ENCODE measurements around the gene MROH8. TPM values are rescaled to one million over a fixed set of nuclear protein-coding genes. Genes with fewer than 3 reads are reported as not detected.

Gene MROH8
- total and polyA plus RNA-seq, 2 of the 13 experiments (the other 11 are each of a cell fraction or from before 2014, with no cell fraction given), result 2.6 to 5.5 TPM

- TF ChIP-seq, protein P1, sequence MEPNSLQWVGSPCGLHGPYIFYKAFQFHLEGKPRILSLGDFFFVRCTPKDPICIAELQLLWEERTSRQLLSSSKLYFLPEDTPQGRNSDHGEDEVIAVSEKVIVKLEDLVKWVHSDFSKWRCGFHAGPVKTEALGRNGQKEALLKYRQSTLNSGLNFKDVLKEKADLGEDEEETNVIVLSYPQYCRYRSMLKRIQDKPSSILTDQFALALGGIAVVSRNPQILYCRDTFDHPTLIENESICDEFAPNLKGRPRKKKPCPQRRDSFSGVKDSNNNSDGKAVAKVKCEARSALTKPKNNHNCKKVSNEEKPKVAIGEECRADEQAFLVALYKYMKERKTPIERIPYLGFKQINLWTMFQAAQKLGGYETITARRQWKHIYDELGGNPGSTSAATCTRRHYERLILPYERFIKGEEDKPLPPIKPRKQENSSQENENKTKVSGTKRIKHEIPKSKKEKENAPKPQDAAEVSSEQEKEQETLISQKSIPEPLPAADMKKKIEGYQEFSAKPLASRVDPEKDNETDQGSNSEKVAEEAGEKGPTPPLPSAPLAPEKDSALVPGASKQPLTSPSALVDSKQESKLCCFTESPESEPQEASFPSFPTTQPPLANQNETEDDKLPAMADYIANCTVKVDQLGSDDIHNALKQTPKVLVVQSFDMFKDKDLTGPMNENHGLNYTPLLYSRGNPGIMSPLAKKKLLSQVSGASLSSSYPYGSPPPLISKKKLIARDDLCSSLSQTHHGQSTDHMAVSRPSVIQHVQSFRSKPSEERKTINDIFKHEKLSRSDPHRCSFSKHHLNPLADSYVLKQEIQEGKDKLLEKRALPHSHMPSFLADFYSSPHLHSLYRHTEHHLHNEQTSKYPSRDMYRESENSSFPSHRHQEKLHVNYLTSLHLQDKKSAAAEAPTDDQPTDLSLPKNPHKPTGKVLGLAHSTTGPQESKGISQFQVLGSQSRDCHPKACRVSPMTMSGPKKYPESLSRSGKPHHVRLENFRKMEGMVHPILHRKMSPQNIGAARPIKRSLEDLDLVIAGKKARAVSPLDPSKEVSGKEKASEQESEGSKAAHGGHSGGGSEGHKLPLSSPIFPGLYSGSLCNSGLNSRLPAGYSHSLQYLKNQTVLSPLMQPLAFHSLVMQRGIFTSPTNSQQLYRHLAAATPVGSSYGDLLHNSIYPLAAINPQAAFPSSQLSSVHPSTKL (CRISPR knock-in tag; IDR thresholded peaks at IDR 0.05), result peak; percentile 65
- TF ChIP-seq ZNF367 (CRISPR knock-in tag; IDR thresholded peaks at IDR 0.05; ENCODE audit: borderline replicate concordance) (no peak), ZNF501 (CRISPR knock-in tag; IDR thresholded peaks at IDR 0.05) (no peak), ZNF143 (CRISPR knock-in tag; IDR thresholded peaks at IDR 0.05) (no peak), NR1H2 (CRISPR knock-in tag; IDR thresholded peaks at IDR 0.05; ENCODE audit: borderline replicate concordance, low read depth) (no peak), ZNF160 (CRISPR knock-in tag; IDR thresholded peaks at IDR 0.05) (no peak), HOXA3 (CRISPR knock-in tag; IDR thresholded peaks at IDR 0.05) (peak; percentile 74), KAT8 (CRISPR knock-in tag; IDR thresholded peaks at IDR 0.05) (peak; percentile 19; the same call in 1 of the 2 replicates), SMAD9 (CRISPR knock-in tag; IDR thresholded peaks at IDR 0.05) (no peak), TRIM24 (CRISPR knock-in tag; IDR thresholded peaks at IDR 0.05) (peak; percentile 75; the same call in 1 of the 2 replicates), ZMAT3 (CRISPR knock-in tag; conservative IDR thresholded peaks at IDR 0.05) (no peak), TEAD3 (CRISPR knock-in tag; optimal IDR thresholded peaks at IDR 0.05; ENCODE audit: borderline replicate concordance) (no peak), ZNF510 (CRISPR knock-in tag; IDR thresholded peaks at IDR 0.05; ENCODE audit: low read depth) (no peak), KDM6A (CRISPR knock-in tag; IDR thresholded peaks at IDR 0.05; ENCODE audit: low read depth) (no peak), SOX5 (CRISPR knock-in tag; IDR thresholded peaks at IDR 0.05; ENCODE audit: borderline replicate concordance) (0 out of 2 replicates have a peak, but pooled peaks have one; percentile 30), PCBP2 (optimal IDR thresholded peaks at IDR 0.05; ENCODE audit: low read depth, low read length, poor library complexity, severe bottlenecking) (no peak), NPAS2 (CRISPR knock-in tag; IDR thresholded peaks at IDR 0.05; ENCODE audit: borderline replicate concordance) (no peak), KAT2B (IDR thresholded peaks at IDR 0.05; ENCODE audit: borderline replicate concordance, low read depth, low read length) (peak; percentile 57; the same call in 1 of the 2 replicates), ZNF333 (CRISPR knock-in tag; IDR thresholded peaks at IDR 0.05; ENCODE audit: borderline replicate concordance) (no peak), TFAP4 (IDR thresholded peaks at IDR 0.05; ENCODE audit: borderline replicate concordance, low read depth) (no peak), ZBTB7B (CRISPR knock-in tag; IDR thresholded peaks at IDR 0.05) (0 out of 2 replicates have a peak, but pooled peaks have one; percentile 56)
- TF ChIP-seq, protein P2, sequence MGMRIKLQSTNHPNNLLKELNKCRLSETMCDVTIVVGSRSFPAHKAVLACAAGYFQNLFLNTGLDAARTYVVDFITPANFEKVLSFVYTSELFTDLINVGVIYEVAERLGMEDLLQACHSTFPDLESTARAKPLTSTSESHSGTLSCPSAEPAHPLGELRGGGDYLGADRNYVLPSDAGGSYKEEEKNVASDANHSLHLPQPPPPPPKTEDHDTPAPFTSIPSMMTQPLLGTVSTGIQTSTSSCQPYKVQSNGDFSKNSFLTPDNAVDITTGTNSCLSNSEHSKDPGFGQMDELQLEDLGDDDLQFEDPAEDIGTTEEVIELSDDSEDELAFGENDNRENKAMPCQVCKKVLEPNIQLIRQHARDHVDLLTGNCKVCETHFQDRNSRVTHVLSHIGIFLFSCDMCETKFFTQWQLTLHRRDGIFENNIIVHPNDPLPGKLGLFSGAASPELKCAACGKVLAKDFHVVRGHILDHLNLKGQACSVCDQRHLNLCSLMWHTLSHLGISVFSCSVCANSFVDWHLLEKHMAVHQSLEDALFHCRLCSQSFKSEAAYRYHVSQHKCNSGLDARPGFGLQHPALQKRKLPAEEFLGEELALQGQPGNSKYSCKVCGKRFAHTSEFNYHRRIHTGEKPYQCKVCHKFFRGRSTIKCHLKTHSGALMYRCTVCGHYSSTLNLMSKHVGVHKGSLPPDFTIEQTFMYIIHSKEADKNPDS (CRISPR knock-in tag; IDR thresholded peaks at IDR 0.05), result no peak
- TF ChIP-seq, protein P3, sequence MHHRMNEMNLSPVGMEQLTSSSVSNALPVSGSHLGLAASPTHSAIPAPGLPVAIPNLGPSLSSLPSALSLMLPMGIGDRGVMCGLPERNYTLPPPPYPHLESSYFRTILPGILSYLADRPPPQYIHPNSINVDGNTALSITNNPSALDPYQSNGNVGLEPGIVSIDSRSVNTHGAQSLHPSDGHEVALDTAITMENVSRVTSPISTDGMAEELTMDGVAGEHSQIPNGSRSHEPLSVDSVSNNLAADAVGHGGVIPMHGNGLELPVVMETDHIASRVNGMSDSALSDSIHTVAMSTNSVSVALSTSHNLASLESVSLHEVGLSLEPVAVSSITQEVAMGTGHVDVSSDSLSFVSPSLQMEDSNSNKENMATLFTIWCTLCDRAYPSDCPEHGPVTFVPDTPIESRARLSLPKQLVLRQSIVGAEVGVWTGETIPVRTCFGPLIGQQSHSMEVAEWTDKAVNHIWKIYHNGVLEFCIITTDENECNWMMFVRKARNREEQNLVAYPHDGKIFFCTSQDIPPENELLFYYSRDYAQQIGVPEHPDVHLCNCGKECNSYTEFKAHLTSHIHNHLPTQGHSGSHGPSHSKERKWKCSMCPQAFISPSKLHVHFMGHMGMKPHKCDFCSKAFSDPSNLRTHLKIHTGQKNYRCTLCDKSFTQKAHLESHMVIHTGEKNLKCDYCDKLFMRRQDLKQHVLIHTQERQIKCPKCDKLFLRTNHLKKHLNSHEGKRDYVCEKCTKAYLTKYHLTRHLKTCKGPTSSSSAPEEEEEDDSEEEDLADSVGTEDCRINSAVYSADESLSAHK (CRISPR knock-in tag; IDR thresholded peaks at IDR 0.05; ENCODE audit: borderline replicate concordance), result no peak
Measured at GRCh38 chr20:37152284-37152683, 27.1 kb downstream of the MROH8 start (continued).

Measured in HepG2 (cell line).